ENCODE data around the gene TPT1. TPM values are rescaled to one million over a fixed set of nuclear protein-coding genes. Genes with fewer than 3 reads are reported as not detected.

The TPT1 gene
- polyA plus RNA-seq, 3 donors = 2,102 to 5,638 (median 2,493) TPM

- peak overlapping the region in 2 of 7 donors; percentile 27 to 64 for H3K27ac Mint-ChIP-seq
- Histone ChIP-seq H3K4me1 (ENCODE audit: control insufficient read depth in 1 of 2, insufficient read depth in 2 of 2, low read length in 2 of 2) (peaks cover 81 to 83% of the 10 kb centered on the region in 2 donors), H4K20me1 (ENCODE audit: insufficient read depth, low read length) (peaks cover 41% of the 10 kb centered on the region), H3K79me2 (ENCODE audit: insufficient read depth, low read length) (peaks cover 36% of the 10 kb centered on the region), H3K4me3 (replicated peaks in 1 of 3; ENCODE audit: low read depth in 2 of 3, low read length in 3 of 3) (no peak overlapping the region), H3K27ac (ENCODE audit: low read depth in 1 of 2, low read length in 2 of 2) (peak overlapping the region in 1 of 2 donors; percentile 14), H2AFZ (ENCODE audit: insufficient read depth, low read depth, low read length, poor library complexity, severe bottlenecking) (no peak overlapping the region), H3K36me3 (replicated peaks in 1 of 2; ENCODE audit: control insufficient read depth in 1 of 2, insufficient read depth in 2 of 2, low read length in 2 of 2) (peaks cover 13 to 14% of the 10 kb centered on the region in 2 donors), H3K4me2 (replicated peaks; ENCODE audit: extremely low read depth, low read length, poor library complexity, severe bottlenecking) (peak overlapping the region; percentile 6), H3K9me3 (replicated peaks in 1 of 2; ENCODE audit: control insufficient read depth in 1 of 2, insufficient read depth in 1 of 2, low read length in 2 of 2) (no peaks in the 10 kb centered on the region), H3K27me3 (ENCODE audit: control insufficient read depth in 2 of 2, insufficient read depth in 2 of 2, low read length in 2 of 2) (no peaks in the 10 kb centered on the region), H3K9ac (ENCODE audit: insufficient read depth, low read length, poor library complexity, severe bottlenecking) (no peak overlapping the region)
- no peaks in the 10 kb centered on the region for H3K9me3 Mint-ChIP-seq
- H3K4me1 Mint-ChIP-seq = peaks cover 94% of the 10 kb centered on the region
- TF ChIP-seq, protein P1, sequence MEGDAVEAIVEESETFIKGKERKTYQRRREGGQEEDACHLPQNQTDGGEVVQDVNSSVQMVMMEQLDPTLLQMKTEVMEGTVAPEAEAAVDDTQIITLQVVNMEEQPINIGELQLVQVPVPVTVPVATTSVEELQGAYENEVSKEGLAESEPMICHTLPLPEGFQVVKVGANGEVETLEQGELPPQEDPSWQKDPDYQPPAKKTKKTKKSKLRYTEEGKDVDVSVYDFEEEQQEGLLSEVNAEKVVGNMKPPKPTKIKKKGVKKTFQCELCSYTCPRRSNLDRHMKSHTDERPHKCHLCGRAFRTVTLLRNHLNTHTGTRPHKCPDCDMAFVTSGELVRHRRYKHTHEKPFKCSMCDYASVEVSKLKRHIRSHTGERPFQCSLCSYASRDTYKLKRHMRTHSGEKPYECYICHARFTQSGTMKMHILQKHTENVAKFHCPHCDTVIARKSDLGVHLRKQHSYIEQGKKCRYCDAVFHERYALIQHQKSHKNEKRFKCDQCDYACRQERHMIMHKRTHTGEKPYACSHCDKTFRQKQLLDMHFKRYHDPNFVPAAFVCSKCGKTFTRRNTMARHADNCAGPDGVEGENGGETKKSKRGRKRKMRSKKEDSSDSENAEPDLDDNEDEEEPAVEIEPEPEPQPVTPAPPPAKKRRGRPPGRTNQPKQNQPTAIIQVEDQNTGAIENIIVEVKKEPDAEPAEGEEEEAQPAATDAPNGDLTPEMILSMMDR (IDR thresholded peaks at IDR 0.05) = no peak
- no peak for DNase-seq
- peaks cover 0 to 3% (median 3%) of the 10 kb centered on the region in 3 donors for H3K27me3 Mint-ChIP-seq (ENCODE audit: low read depth in 3 of 3)
- no CpG with 5 or more reads among the region's 3 CpGs for WGBS (ENCODE audit: insufficient coverage)
- intact Hi-C loops (cut with micrococcal nuclease) = loop anchor here in 1 of 2 donors (10.0 kb wide), 1 partner anchor 713 kb away; no protein-coding TSS in a partner anchor
- no peak overlapping the region for H3K4me3 Mint-ChIP-seq
- peaks cover 28 to 34% of the 10 kb centered on the region in 2 donors for H3K36me3 Mint-ChIP-seq
Measured at GRCh38 chr13:45331692-45332035, 9.3 kb downstream of the TPT1 start.

- Histone ChIP-seq H4K20me1 (ENCODE audit: insufficient read depth, low read length) (peaks cover 36% of the 10 kb centered on the region), H3K27ac (ENCODE audit: low read depth in 1 of 2, low read length in 2 of 2) (peak overlapping the region in 1 of 2 donors; percentile 14), H3K4me2 (replicated peaks; ENCODE audit: extremely low read depth, low read length, poor library complexity, severe bottlenecking) (no peak overlapping the region), H3K9me3 (replicated peaks in 1 of 2; ENCODE audit: control insufficient read depth in 1 of 2, insufficient read depth in 1 of 2, low read length in 2 of 2) (no peaks in the 10 kb centered on the region), H3K36me3 (replicated peaks in 1 of 2; ENCODE audit: control insufficient read depth in 1 of 2, insufficient read depth in 2 of 2, low read length in 2 of 2) (peaks cover 8 to 9% of the 10 kb centered on the region in 2 donors), H3K79me2 (ENCODE audit: insufficient read depth, low read length) (peaks cover 31% of the 10 kb centered on the region), H3K4me3 (replicated peaks in 1 of 3; ENCODE audit: low read depth in 2 of 3, low read length in 3 of 3) (no peak overlapping the region), H3K9ac (ENCODE audit: insufficient read depth, low read length, poor library complexity, severe bottlenecking) (no peak overlapping the region), H3K4me1 (ENCODE audit: control insufficient read depth in 1 of 2, insufficient read depth in 2 of 2, low read length in 2 of 2) (peaks cover 81% of the 10 kb centered on the region in 2 donors), H2AFZ (ENCODE audit: insufficient read depth, low read depth, low read length, poor library complexity, severe bottlenecking) (no peak overlapping the region), H3K27me3 (ENCODE audit: control insufficient read depth in 2 of 2, insufficient read depth in 2 of 2, low read length in 2 of 2) (no peaks in the 10 kb centered on the region)
- no peak overlapping the region for H3K4me3 Mint-ChIP-seq
- peaks cover 23 to 29% of the 10 kb centered on the region in 2 donors for H3K36me3 Mint-ChIP-seq
- H3K9me3 Mint-ChIP-seq = no peaks in the 10 kb centered on the region
- no CpG with 5 or more reads among the region's 1 CpG for WGBS (ENCODE audit: insufficient coverage)
- intact Hi-C loops (cut with micrococcal nuclease) = loop anchor here in 1 of 2 donors (10.0 kb wide), 1 partner anchor 714 kb away; no protein-coding TSS in a partner anchor
- H3K27ac Mint-ChIP-seq = peak overlapping the region in 1 of 7 donors; percentile 8
- H3K27me3 Mint-ChIP-seq (ENCODE audit: low read depth in 3 of 3) = peaks cover 0 to 5% (median 3%) of the 10 kb centered on the region in 3 donors
- peaks cover 92% of the 10 kb centered on the region for H3K4me1 Mint-ChIP-seq
- TF ChIP-seq, protein P1 (IDR thresholded peaks at IDR 0.05) = no peak
- DNase-seq = no peak
Measured at GRCh38 chr13:45331123-45331619, 9.8 kb downstream of the TPT1 start.
